GM19397 (cell line): ENCODE results near the gene SLC47A2.
"Not testable (repeated sequence)": the region's sequence is repeated elsewhere in the genome, so short reads cannot be mapped to it uniquely, and the experiment has no call there.

ENCODE experiments used
- ATAC-seq: cut with Tn5 transposase; IDR thresholded peaks from one replicate; pipeline ENCODE4 v1.9.1; 2021; ENCODE audit warnings: mild to moderate bottlenecking, moderate library complexity; ENCODE audit not compliant: unreplicated experiment

SLC47A2 gene

DNA sequence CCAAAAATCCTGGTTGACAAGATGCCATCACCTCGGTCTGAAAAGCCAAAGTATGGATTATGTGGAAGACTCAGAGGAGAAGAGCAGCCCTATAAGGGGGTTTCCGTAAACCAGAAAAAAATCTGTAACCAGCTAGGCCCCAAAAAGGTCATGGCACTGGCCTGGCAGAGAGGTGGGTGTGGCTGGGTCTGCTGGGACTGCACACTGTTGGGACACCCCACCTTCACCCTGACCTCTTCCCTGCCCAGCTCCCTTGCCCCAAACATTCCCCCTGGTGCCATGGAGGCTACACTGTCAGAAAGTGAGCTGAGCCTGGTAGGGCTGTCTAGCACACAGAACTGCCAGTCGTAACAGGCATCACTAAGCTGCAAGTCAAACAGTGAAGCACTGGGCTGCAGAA is 6.5 kb downstream of the SLC47A2 start:
- ATAC-seq = no peak

DNA sequence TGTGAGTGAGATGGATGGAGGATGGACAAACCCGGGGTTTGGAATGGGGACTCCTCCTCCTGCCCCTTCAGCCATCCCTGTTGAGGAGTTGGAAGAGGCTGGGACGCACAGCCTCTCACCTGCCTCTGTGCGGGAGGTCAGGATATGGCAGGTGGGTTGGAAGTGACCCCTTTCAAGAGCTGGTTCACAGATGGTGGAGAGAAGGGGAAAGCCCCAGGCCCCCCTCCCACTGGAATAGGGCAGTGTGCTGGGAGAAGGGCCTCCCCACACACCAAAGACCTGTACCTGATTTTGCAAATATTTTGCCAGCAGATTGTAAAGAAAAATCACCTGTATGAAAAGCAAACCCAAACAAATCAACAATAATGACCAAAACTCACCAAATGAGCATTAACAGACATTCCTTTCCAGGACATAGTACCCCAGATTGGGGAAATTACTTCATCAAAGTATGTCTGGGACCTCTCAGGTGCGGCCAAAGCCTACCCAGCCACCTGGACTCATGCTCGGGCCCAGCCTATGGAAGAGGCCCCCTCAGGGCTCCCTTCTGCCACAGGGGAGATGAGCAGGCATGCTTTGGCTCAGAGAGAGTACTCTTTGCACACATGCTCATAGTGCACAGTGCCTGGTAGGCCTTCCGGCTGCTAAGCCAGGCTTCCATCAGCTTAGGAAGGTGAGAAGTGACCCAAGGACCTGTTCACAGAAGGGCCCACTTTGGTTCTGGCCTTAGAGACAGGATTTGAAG is 7.8 kb downstream of the SLC47A2 start:
- no peak for ATAC-seq

DNA sequence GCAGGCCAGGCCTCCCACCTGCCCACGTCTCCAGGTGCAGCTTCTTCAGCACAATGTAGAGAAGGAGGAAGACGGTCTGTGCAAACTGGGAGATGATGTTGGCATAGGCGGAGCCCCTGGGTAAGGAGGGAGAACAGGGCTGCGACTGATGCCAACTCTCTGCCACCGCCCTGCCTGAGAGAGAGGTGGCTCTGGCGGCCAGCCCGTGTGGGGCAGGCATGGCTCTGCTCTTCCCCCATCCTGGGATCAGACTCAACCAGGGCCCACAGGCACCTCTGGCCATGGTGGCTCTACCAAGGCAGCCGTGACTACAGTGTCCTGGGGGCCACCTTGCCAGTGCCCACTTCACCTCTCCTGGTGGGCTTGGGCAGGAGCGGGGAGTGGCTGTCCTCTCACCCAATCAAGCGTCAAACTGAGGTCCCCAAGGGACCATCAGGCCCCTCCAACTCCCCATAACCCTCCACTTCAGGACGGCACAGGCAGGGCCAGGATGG is 8.6 kb downstream of the SLC47A2 start:
- ATAC-seq = no peak

DNA sequence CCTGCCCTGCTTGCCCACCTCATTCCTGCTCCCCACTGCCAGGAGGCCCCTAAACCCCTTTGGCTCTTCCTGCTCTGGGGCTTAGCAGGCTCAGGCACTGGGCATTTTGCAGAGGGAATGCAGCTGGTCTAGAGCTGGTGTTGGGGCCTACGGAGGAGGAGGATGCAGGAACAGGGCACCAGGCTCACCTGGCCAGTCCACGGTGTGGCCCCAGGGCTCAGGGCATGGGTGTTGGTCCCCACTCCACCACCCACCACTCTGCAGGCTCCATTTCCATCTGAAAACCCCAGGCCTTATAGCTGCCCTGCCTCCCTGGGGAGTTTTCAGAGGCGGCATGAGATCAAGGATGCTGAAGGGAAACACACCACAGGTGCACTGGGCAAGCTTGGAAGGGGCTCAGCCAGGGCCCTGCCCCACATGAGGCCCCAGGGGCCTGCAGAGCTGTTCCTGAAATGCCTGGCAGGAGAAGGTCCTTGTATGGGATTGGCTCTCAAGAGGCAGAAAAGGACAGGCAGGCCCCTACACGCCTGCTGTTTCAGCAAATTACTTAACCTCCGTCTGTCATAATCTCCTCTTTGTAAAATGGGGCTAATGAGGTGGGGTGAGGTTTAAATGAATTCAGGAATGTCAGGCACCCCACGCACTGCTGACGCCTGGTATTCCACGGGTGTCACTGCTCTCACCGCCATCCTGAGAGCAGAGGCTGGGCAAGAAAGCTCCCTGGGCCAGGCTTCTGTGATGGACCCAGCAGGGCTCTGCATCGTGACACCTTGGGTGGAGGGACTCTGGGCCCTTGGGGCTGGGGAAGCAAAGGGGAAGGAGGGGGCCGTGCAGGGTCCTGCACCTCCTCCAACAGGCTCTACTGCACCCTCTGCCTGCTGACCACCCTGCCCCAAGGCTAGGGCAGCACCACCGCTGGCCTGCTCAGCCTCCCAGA is 9.3 kb downstream of the SLC47A2 start:
- no peak for ATAC-seq

DNA sequence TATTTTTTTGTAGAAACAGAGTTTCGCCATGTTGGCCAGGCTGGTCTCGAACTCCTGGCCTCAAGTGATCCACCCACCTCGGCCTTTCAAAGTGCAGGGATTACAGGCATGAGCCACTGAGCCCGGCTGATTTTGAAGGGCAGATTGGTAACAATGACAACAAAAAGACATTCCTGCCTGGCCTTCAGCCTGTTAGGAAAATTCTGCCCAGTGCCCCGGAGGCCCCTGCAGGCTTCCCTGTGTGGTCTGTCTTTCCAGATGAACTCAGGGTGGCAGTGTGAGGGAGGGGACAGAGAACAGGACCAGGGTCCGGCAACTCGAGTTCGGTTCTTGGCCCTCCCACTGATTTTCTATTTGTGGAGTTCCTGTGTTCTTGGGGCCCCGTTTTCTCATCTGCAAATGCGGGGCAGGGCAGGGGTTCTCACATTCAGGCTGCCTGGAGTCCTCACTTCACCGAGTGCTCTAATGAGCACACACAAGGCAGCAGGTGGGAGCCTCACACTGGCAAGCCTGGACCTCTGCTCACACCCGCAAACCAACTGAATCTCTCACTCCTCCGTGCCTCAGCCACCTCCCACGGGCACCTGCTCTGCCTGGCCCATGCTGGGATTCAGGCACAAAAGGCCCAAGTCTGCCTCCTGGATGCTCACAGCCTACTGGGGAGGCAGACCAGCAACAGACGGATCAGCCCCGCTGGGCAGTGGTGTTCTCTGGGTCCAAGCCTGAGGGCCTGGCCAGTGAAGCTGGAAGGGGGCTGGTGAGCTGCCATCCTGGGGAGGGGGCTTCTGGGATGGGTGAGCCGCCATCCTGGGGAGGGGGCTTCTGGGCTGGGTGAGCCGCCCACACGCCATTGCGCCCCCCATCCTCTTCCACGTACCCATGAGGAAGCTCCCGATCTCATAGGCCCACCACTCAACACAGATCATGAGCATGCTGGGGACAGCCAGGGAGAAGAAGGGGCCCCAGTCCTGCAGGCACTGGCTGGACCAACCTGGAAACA is 10.3 kb downstream of the SLC47A2 start:
- ATAC-seq = no peak

DNA sequence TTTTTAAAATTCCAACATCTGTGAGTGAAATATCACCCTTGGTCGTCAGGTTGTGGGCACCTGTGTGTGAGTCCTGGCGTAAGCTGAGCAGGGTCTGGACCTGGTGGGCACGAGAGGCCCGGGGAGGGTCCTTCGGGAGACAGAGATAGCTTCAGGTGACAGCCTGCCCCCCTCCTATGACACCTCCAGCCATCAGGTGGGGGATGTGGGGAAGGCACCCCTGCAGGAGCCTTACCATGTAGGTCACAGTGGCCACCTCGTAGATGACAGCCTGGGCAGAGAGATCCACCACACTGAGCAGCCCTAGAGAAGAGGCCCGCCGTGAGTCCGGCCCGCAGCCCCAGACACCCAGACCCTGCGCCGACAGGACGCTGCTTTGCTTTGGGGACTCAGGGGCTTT is 11.2 kb downstream of the SLC47A2 start:
- no peak for ATAC-seq

DNA sequence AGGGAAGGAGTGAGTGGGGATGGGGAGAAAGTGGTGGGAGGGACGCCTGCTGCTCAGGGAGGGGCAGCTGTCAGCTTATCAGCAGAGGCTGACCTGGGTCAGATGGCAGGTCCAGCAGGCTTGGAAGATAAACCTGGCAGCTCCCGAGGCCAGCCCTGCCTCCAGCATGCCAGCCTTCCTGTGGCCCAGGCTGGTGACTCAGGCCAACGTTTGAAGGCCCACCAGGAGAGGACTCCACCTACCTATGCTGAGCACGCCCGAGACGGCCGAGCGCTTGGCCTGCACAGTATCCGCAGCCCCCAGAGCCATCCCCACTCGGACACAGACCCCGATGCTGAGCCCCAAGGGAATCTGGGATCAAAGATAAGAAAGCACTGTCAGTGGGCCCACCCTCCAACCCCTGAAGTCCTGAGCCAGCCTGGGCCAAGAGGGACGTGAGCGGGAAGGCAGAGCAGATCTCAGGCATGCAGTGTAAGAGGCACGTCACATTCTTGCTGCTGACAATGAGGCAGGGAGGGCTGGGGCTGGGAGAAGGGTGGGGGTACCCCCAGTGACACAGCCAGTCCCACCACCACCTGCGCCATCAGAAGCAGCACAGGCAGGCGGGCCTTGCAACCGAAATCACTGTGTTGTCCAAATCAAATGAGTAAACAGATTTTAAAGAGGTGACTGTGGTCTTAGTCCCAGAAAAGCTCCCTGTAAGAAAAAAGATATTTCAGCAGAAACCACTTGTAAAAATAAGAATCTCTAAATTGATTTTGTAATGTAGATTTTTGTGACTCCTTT is 12.4 kb downstream of the SLC47A2 start:
- no peak for ATAC-seq

DNA sequence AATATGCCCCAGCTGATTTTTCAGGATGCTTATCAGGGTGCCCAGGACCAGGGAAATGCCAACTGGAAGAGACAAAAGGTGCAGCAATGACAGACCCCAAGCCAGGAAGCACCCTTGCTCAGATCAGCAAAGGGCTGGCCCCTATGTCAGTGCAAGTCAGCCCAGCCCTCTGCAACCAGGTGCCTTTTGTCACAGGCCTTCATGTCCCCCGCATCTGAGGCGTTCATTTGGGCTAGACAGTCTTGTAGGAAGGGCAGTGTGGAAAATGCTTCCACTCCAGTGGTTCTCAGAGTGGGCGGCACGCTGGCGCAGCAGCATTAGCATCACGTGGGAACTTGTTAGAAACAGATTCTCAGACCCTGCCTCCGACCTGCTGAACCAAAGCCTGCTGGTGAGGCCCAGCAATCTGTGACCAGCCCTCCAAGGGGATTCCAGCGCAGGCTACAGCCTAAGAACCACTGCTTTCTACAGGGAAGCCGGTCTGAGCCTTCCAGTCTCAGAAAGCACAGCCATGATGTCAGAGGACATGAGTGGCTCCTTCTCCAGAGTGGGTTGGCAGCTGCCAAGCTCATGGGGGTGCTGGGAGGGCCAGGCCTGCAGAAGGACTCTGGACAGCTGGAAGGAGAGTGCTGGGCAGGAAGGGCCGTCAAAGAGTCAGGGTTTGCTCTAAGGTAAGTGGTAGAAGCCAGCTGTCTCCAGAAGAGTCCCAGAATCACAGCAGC is 13.1 kb downstream of the SLC47A2 start:
- ATAC-seq = no peak

DNA sequence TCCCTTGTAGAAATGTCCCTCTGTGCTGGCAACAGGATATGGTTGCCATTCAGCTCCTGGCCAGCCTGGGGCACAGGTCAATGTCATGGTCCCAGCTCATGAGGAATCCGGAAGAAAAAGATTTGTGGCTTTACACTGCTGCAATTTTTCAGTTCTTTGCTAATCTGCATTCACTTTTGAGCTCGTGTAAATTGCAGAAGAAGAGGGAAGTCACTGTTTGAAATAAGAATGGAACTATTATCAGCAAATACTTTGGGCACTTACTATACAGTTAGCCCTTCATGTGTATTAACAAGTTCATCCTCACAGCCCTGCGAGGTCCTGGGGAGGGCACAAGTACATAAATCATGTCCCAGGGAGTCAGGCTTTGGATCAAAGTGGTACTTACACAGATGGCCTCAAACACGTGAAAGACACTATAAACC is 14.2 kb downstream of the SLC47A2 start:
- ATAC-seq = no peak

DNA sequence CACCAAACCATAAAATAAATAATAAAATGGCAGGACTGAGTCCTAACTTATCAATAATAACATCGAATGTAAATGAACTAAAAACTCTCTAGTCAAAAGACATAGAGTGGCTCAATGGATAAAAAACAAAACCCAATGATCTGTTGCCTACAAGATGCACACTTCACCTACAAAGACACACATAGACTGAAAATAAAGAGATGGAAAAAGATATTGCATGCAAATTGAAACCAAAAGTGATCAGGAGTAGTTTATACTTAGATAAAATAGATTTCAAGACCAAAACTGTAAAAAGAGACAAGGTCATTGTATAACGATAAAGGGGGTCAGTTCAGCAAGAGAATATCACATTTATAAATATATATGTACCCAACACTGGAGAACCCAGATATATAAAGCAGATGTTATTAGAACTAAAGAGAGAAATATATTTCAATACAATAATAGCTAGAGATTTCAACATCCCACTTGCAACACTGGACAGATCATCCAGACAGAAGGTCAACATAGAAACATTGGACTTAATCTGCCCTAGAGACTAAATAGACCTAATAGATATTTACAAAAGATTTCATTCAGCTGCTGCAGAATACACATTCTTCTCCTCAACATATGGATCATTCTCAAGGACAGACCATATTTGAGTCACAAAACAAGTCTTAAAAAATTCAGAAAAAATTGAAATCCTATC is 29.8 kb downstream of the SLC47A2 start:
- ATAC-seq = no peak

DNA sequence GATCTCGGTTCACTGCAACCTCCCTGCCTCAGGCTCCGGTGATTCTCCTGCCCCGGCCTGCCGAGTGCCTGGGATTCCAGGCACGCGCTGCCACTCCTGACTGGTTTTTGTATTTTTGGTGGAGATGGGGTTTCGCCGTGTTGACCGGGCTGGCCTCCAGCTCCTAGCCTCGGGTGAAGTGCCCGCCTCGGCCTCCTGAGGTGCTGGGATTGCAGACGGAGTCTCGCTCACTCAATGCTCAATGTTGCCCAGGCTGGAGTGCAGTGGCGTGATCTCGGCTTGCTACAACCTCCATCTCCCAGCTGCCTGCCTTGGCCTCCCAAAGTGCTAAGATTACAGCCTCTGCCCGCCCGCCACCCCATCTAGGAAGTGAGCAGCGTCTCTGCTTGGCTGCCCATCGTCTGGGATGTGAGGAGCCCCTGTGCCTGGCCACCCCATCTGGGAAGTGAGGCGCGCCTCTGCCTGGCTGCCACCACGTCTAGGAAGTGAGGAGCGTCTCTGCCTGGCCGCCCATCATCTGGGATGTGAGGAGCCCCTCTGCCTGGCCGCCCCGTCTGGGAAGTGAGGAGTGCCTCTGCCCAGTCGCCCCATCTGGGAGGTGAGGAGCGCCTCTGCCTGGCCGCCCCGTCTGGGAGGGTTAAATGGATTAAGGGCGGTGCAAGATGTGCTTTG is 31.3 kb downstream of the SLC47A2 start:
- ATAC-seq = not testable (repeated sequence)

DNA sequence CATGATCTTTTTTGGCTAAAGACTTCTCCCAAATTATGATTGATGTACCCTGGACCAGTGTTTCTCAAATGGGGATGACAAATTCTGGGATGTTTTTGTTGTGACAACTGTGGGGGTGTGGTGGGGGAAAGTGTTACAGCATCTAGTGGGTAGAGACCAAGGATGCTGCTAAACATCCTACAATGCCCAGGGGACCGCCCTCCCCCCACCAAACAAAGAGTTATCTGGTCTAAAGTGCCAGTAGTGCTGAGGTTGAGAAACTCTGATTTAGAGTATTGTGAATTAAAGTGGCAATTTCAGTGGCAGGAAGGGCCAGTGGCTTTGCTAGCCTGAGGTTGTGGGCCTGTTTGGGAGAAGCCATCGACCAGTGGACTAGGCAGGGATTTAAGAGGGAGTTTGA is 33.3 kb downstream of the SLC47A2 start:
- no peak for ATAC-seq

DNA sequence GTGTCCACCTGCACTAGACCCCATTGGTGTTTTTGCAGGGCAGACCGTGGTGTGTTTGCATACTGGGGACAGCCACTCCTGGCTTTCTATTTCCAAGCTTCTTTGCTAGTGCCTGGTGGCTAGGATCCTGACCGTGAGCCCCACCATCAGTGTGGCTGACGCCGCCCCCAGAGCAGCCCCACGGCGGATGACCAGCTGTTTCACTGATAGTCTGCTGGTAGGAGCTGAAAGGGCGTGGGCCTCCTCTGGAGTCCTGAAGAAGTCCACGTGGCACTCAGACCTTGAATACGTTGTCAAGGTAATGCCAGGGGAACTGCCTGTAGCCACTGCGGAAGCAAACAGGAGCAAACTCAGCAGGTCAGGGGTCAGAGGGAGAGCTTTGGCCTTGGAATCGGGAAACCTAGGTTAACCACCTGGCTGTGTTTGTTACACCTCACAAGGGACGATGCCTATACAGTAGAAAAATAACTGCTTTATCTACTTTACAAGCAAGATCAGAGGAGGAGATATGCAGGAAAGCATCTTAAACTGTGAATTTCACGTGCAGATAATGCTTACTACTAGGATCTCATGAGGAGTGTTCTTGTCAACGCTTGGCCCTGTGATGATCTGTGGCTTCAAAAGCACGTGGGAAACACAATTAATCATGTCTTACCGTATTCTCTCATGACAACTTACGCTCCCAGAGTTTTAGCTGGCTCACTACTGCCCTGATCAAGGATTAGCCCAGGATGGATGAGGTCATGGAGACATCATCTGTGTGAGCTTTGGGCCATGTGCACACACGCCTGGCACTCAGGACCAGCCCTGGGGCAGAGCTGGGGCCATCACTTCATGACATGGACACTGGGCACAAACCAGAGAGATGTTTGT is 37.6 kb downstream of the SLC47A2 start:
- ATAC-seq = no peak

DNA sequence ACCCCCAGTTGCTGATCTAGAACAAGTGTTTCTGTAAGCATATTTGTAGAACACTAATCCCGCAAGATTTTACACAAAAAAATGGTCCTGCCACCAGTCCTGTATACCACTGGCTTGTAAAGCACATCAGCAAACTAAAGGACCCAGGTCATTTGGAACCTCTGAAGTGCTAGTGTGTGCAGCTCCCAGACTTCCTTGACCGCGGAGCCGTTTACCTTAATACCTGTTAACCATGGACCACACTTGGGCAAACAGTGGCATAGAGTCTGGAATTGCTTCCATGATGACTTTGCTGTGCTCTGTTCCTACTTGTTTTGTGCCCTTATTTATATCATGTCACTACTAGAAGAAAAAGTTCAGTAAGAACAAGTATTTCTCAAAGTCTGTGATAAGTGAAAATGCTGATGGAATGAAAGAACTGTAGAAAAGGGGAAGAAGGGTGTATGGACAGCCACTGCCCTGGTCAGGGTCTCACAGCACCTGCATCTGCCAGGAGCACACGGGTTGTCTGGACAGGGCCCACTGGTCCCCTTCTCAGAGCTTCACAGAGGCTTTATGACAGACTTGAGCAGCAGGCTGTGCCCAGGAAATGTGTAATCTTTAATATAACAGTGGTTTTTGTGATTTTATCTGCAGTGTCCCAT is 38.5 kb downstream of the SLC47A2 start:
- ATAC-seq = no peak

DNA sequence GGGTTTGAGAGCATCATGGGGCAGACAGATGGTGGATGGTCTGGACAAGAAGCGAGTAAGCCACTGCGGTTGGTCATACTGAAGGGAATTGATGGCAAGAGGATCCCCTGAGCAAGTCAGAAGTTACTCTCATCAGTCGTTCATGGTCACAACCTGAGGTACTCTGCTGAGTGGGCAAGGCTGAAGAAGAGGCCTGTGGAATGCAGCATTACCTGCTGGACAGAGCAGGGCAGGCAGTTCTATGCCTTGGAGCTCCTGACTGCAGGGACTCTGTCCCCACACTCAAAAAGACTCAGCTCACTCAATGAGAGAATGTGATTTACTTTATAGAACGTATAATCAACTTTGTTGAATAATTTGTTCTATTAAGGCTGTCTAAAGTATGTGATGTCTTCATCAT is 39.5 kb downstream of the SLC47A2 start:
- no peak for ATAC-seq

DNA sequence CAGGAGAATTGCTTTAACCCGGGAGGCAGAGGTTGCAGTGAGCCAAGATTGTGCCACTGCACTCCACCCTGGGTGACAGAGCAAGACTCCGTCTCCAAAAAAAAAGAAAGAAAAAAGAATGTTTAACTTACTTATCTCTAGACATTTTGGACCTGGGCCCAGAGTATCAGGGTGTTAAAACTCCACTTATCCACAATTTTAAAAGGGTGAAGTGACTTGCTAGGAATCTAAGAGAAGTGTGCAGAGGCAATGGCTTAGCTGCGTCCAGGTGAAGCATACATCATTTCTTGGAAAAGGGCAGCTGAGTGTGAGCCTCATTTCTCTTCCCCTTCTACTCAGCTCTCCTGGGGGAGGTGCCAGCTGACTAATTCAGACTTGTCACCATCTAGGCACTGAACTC is 42.8 kb downstream of the SLC47A2 start:
- no peak for ATAC-seq
